GM23338 (cell line): Measurements from ENCODE around the gene MYL1. TPM values are rescaled to one million over a fixed set of nuclear protein-coding genes. Genes with fewer than 3 reads are reported as not detected.

ENCODE experiments used
- ATAC-seq: fragments of 200-7000 bp; cut with Tn5 transposase; 3 replicates; pipeline ENCODE4 v1.9.1; 2020
- DNase-seq: peaks from one replicate; pipeline ENCODE4 v3.0.0-alpha.2; 2015; ENCODE audit warnings: low spot score
- H2AFZ ChIP-seq: fragments of 200-600 bp; sonication (generic); 2 replicates; pipeline ENCODE4 v1.8.0; 2016; ENCODE audit warnings: antibody characterized with exemption, mild to moderate bottlenecking, moderate library complexity
- H3F3A ChIP-seq: fragments of 200-600 bp; sonication (generic); replicated peaks from 2 replicates; pipeline ENCODE4 v1.8.0; 2017; ENCODE audit warnings: antibody characterized with exemption, mixed run types, low read depth
- H3K27ac ChIP-seq: fragments of 200-600 bp; sonication (generic); 2 replicates; pipeline ENCODE4 v1.6.1; 2016; ENCODE audit warnings: low read depth
- H3K27me3 ChIP-seq: fragments of 200-600 bp; sonication (generic); 2 replicates; pipeline ENCODE4 v1.8.0; 2016; ENCODE audit warnings: mild to moderate bottlenecking, mixed run types, moderate library complexity; ENCODE audit not compliant: insufficient read depth
- H3K36me3 ChIP-seq: fragments of 200-600 bp; sonication (generic); 2 replicates; pipeline ENCODE4 v1.8.0; 2016; ENCODE audit warnings: mild to moderate bottlenecking; ENCODE audit not compliant: insufficient read depth
- H3K4me1 ChIP-seq: fragments of 200-600 bp; sonication (generic); 2 replicates; pipeline ENCODE4 v1.8.0; 2016; ENCODE audit warnings: mild to moderate bottlenecking, moderate library complexity; ENCODE audit not compliant: insufficient read depth
- H3K4me2 ChIP-seq: fragments of 200-600 bp; sonication (generic); 2 replicates; pipeline ENCODE4 v1.7.1; 2017; ENCODE audit warnings: mixed run types
- H3K4me3 ChIP-seq: fragments of 200-600 bp; sonication (generic); 2 replicates; pipeline ENCODE4 v1.6.1; 2016; ENCODE audit warnings: mixed run types
- H3K79me2 ChIP-seq: fragments of 200-600 bp; sonication (generic); replicated peaks from 2 replicates; pipeline ENCODE4 v1.8.0; 2017; ENCODE audit warnings: mild to moderate bottlenecking; ENCODE audit not compliant: insufficient read depth
- H3K9me2 ChIP-seq: fragments of 200-600 bp; sonication (generic); 2 replicates; pipeline ENCODE4 v1.8.0; 2017; ENCODE audit not compliant: insufficient read depth
- H4K20me1 ChIP-seq: fragments of 200-600 bp; sonication (generic); replicated peaks from 2 replicates; pipeline ENCODE4 v1.8.0; 2017; ENCODE audit warnings: mild to moderate bottlenecking; ENCODE audit not compliant: insufficient read depth
- H3K27ac Mint-ChIP-seq: 2 replicates; pipeline ENCODE4 v1.8.0; 2020; ENCODE audit warnings: inconsistent platforms, mild to moderate bottlenecking, moderate library complexity, mixed read lengths
- H3K27me3 Mint-ChIP-seq: 3 replicates; pipeline ENCODE4 v1.8.0; 2022; ENCODE audit warnings: low read depth, mild to moderate bottlenecking, moderate library complexity, mixed read lengths, inconsistent platforms; ENCODE audit not compliant: insufficient read depth, poor library complexity
- H3K36me3 Mint-ChIP-seq: 3 replicates; pipeline ENCODE4 v1.8.0; 2021; ENCODE audit warnings: low read depth, mild to moderate bottlenecking, inconsistent platforms, moderate library complexity, mixed read lengths
- H3K4me1 Mint-ChIP-seq: 3 replicates; pipeline ENCODE4 v1.8.0; 2020; ENCODE audit warnings: mild to moderate bottlenecking, inconsistent platforms, mixed read lengths
- H3K4me3 Mint-ChIP-seq: 3 replicates; pipeline ENCODE4 v1.8.0; 2021; ENCODE audit warnings: moderate library complexity, mild to moderate bottlenecking, inconsistent platforms, mixed read lengths
- H3K9me3 Mint-ChIP-seq: 3 replicates; pipeline ENCODE4 v1.8.0; 2020; ENCODE audit warnings: moderate library complexity, mild to moderate bottlenecking, inconsistent platforms, mixed read lengths
- CREB1 ChIP-seq: fragments of 250-450 bp; sonication (Bioruptor Pico); IDR thresholded peaks from 2 replicates; pipeline ENCODE4 v1.5.0; 2020; ENCODE audit warnings: low read depth, mild to moderate bottlenecking, moderate library complexity
- CTCF ChIP-seq, 2 experiments: fragments of 200-600 bp in 1 of 2; sonication (generic) in 1 of 2; conservative IDR thresholded peaks; 2 replicates each; pipeline versions ENCODE4 v1.5.1 to v1.6.1; 2016 to 2017; ENCODE audit warnings: antibody characterized with exemption in 2 of 2, low read depth in 2 of 2, mild to moderate bottlenecking in 2 of 2, moderate library complexity in 1 of 2
- ETS1 ChIP-seq: IDR thresholded peaks from 2 replicates; pipeline ENCODE4 v1.6.1; 2016; ENCODE audit warnings: antibody characterized with exemption
- EZH2 ChIP-seq: fragments of 200-600 bp; sonication (generic); IDR thresholded peaks from one replicate; pipeline ENCODE4 v1.8.0; 2017; ENCODE audit warnings: antibody characterized with exemption, mild to moderate bottlenecking, low read depth; ENCODE audit not compliant: unreplicated experiment
- EZH2phosphoT487 ChIP-seq: fragments of 200-600 bp; sonication (generic); IDR thresholded peaks from one replicate; pipeline ENCODE4 v1.8.1; 2018; ENCODE audit warnings: antibody characterized with exemption; ENCODE audit not compliant: unreplicated experiment
- JUNB ChIP-seq: IDR thresholded peaks from one replicate; pipeline ENCODE4 v1.6.1; 2016; ENCODE audit warnings: antibody characterized with exemption; ENCODE audit not compliant: unreplicated experiment
- NANOG ChIP-seq: IDR thresholded peaks from 2 replicates; pipeline ENCODE4 v1.6.1; 2016; ENCODE audit warnings: antibody characterized with exemption, borderline replicate concordance
- POLR2AphosphoS5 ChIP-seq: IDR thresholded peaks from 2 replicates; pipeline ENCODE4 v1.6.1; 2016; ENCODE audit warnings: antibody characterized with exemption, low read depth
- REST ChIP-seq: IDR thresholded peaks from one replicate; pipeline ENCODE4 v1.6.1; 2018; ENCODE audit warnings: antibody characterized with exemption; ENCODE audit not compliant: unreplicated experiment
- STAT1 ChIP-seq: IDR thresholded peaks from one replicate; pipeline ENCODE4 v1.6.1; 2016; ENCODE audit warnings: antibody characterized with exemption; ENCODE audit not compliant: unreplicated experiment
- ZNF114 ChIP-seq: fragments of 250-450 bp; sonication (Bioruptor Pico); IDR thresholded peaks from 2 replicates; pipeline ENCODE4 v1.5.0; 2020; ENCODE audit warnings: mild to moderate bottlenecking, moderate library complexity
- ZNF331 ChIP-seq: fragments of 250-450 bp; sonication (Bioruptor Pico); IDR thresholded peaks from 2 replicates; pipeline ENCODE4 v1.5.0; 2020; ENCODE audit warnings: low read depth, mild to moderate bottlenecking, moderate library complexity
- ZNF462 ChIP-seq: fragments of 250-450 bp; sonication (Bioruptor Pico); IDR thresholded peaks from 2 replicates; pipeline ENCODE4 v1.5.0; 2020; ENCODE audit warnings: mild to moderate bottlenecking, moderate library complexity
- polyA plus RNA-seq: library from polyadenylated mRNA; unstranded; fragments of >200 nt; fragmentation: Nextera tagmentation; extraction: Ambion mirVana; gene quantifications from 2 replicates; pipeline ENCODE4 v1.2.1, GENCODE V29; 2016
- total RNA-seq: library from RNA; depleted of rRNA; stranded (reverse); fragments of >200 nt; shearing (Covaris generic); gene quantifications from 2 replicates; pipeline ENCODE4 v1.2.3, GENCODE V29; 2014

Gene MYL1
- total and polyA plus RNA-seq, 2 experiments from 2014 or later = not detected

GRCh38 chr2:210252699-210253606, 62.0 kb downstream of the MYL1 start:
- Histone ChIP-seq H3K9me2 (no peaks in the 10 kb centered on the region), H3K4me2 (no peak overlapping the region), H3F3A (no peaks in the 10 kb centered on the region), H2AFZ (peak overlapping the region; percentile 80), H3K27me3 (no peaks in the 10 kb centered on the region), H3K4me3 (no peak overlapping the region), H4K20me1 (no peaks in the 10 kb centered on the region), H3K36me3 (no peaks in the 10 kb centered on the region), H3K27ac (no peak overlapping the region), H3K79me2 (no peaks in the 10 kb centered on the region), H3K4me1 (peaks cover 7% of the 10 kb centered on the region; the same call in 1 of the 2 replicates)
- Mint-ChIP-seq H3K27ac (peak overlapping the region; percentile 4; the same call in 1 of the 2 replicates), H3K4me1 (peaks cover 7% of the 10 kb centered on the region), H3K9me3 (no peaks in the 10 kb centered on the region), H3K4me3 (no peak overlapping the region), H3K36me3 (no peaks in the 10 kb centered on the region), H3K27me3 (no peaks in the 10 kb centered on the region)
- peak; percentile 61 for ATAC-seq
- peak; percentile 21 for DNase-seq
- TF ChIP-seq STAT1 (no peak), ETS1 (no peak), POLR2AphosphoS5 (no peak), EZH2phosphoT487 (no peak), REST (no peak), NANOG (no peak), EZH2 (no peak), JUNB (no peak), CTCF (conservative IDR thresholded peaks at IDR 0.05; ENCODE audit: low read depth in 2 of 2) (no peak), ZNF331 (no peak), CREB1 (no peak), ZNF114 (no peak), ZNF462 (CRISPR knock-in tag) (no peak)
